ENCODE measurements around the gene VWA7.

GRCh38 chr6:31825553-31825952 is 48.4 kb upstream of the VWA7 start:
- TF ChIP-seq POLR2A (IDR thresholded peaks at IDR 0.05; ENCODE audit: low read length) (no peak), GATA1 (IDR thresholded peaks at IDR 0.05; ENCODE audit: low read depth, low read length) (no peak)

All from erythroblast (primary cell).